NB4 (cell line): ENCODE results near the gene MAP3K4.

Experiments
- DNase-seq: peaks from one replicate; pipeline ENCODE4 v3.0.0; 2010; ENCODE audit warnings: low read depth
- H3K4me3 ChIP-seq: one replicate; pipeline ENCODE4 v1.5.1; 2011; ENCODE audit warnings: mild to moderate bottlenecking, low read depth, low read length, moderate library complexity
- CTCF ChIP-seq: IDR thresholded peaks from one replicate; pipeline ENCODE4 v1.5.1; 2012; ENCODE audit warnings: low read depth, low read length
- MAX ChIP-seq: IDR thresholded peaks from 2 replicates; pipeline ENCODE4 v1.6.1; 2011; ENCODE audit warnings: low read depth, low read length
- MYC ChIP-seq: IDR thresholded peaks from 2 replicates; pipeline ENCODE4 v1.6.1; 2011; ENCODE audit warnings: low read depth, low read length
- POLR2A ChIP-seq: IDR thresholded peaks from 2 replicates; pipeline ENCODE4 v1.6.1; 2011; ENCODE audit warnings: mild to moderate bottlenecking; ENCODE audit not compliant: insufficient read length; ENCODE audit errors: extremely low read depth

Gene MAP3K4

GRCh38 chr6:161073930-161074329, 82.4 kb downstream of the MAP3K4 start:
- no peak overlapping the region for H3K4me3 ChIP-seq
- no peak for DNase-seq
- no peak for TF ChIP-seq MYC
- TF ChIP-seq POLR2A: no peak
- no peak for TF ChIP-seq CTCF
- no peak for TF ChIP-seq MAX

GRCh38 chr6:161074496-161075121, 83.0 kb downstream of the MAP3K4 start:
- DNase-seq: no peak

GRCh38 chr6:161076181-161076677, 84.7 kb downstream of the MAP3K4 start:
- H3K4me3 ChIP-seq: no peak overlapping the region
- DNase-seq: no peak
- TF ChIP-seq POLR2A: no peak
- no peak for TF ChIP-seq MYC
- TF ChIP-seq MAX: no peak
- no peak for TF ChIP-seq CTCF

More at GRCh38 chr6:161074496-161075121, 83.0 kb downstream of the MAP3K4 start:
- TF ChIP-seq CTCF: no peak
- no peak for TF ChIP-seq MYC
- TF ChIP-seq MAX: no peak
- no peak for TF ChIP-seq POLR2A
- H3K4me3 ChIP-seq: no peak overlapping the region

- H3K4me3 ChIP-seq: no peak overlapping the region
- no peak for DNase-seq
- TF ChIP-seq MAX (no peak), MYC (no peak), POLR2A (no peak), CTCF (no peak)
Observed at GRCh38 chr6:161079566-161080262, 88.1 kb downstream of the MAP3K4 start.

GRCh38 chr6:161080263-161080970, 88.8 kb downstream of the MAP3K4 start:
- TF ChIP-seq MYC: no peak
- no peak overlapping the region for H3K4me3 ChIP-seq
- no peak for DNase-seq

- DNase-seq: no peak
- H3K4me3 ChIP-seq: no peak overlapping the region
- TF ChIP-seq POLR2A (no peak), MAX (no peak), MYC (no peak), CTCF (no peak)
Observed at GRCh38 chr6:161082215-161082614, 90.6 kb downstream of the MAP3K4 start.
